T47D (cell line): ENCODE results near the gene BMPR1A.
A peak's percentile ranks its signal among the peaks of the same experiment; 100 is the strongest.

Experiments
- DNase-seq, 2 experiments: peaks; one replicate each; pipeline versions ENCODE4 v3.0.0 to v3.0.0-alpha.2; 2011 to 2012; ENCODE audit warnings: low read depth in 1 of 2, low spot score in 1 of 2
- JUND ChIP-seq: IDR thresholded peaks from 2 replicates; pipeline ENCODE4 v1.6.1; 2012; ENCODE audit warnings: low read depth
- in situ Hi-C: cut with HindIII; loops from 2 replicates; pipeline ENCODE4 v1.10.0; 2016; ENCODE audit warnings: low sequenced_read_pairs, low pct_unique_long_range_greater_than_20kb

The BMPR1A gene

DNA sequence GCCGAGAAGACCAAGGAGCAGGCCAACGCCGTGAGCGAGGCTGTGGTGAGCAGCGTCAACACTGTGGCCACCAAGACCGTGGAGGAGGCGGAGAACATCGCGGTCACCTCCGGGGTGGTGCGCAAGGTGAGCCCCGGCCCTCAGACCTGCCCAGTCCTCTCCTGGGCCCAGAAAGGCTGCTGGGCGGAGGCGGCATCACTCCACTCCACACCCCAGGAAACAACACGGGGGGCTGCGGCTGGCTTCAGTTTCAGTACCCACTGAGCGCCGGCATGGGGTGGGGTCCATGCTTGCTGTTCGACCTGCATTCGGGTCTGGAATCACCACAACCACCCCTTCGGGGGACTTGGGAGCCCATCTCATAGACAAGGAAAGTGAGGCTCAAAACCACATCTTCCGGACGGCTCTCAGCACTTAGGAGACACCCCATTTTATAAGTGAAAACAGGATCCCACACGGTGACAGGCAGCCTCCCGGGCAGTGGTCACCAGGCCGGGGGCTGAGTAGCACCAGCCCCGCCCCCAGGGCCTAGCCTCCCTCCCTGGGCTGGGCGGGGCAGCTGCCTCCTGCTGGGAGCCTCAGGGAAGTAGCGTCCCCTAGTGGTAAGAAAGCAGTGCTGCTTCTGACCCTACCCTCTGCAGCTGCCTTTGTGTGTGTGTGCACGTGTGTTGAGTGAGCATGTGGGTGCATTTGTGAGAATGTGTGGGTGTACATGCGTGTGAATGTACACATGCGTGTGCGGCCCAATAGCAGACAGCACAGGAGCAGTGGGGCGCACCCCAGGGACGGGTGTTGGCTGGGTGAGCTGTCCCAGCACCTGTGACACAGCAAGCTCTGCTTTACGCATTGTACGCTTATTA is 203.8 kb downstream of the BMPR1A start:
- in situ Hi-C loops: no loop called here
- no peak for TF ChIP-seq JUND
- DNase-seq: peak; percentile 71 to 90

DNA sequence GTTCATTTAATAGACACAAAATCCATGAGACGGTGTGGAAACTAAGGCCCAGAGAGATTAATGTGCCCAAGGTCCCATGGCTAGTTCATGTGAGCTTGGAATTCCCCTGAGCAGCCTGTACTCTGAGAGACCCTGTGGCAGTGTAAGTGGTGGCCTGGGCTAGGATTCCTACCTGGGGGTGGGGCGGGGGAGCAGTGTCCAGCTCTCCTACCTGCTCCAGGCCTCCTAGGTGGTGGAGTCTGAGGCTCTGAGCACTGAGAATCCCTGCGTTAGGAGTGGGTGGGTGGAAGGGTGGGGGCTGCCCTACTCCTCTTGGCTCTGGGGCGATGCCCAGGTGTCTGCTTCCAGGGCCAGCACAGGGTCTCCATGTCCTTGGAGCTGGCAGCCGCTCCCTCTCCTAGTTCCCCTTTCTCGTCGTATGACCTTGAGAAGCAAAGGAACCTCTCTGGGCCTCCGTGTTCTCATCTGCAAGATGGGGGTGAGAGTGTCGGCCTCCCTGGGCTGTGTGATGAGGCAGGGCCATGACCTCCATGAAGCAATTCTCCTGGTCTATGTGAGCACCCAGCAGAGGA is 204.5 kb downstream of the BMPR1A start:
- no peak for TF ChIP-seq JUND
- no peak for DNase-seq
- in situ Hi-C loops: no loop called here

DNA sequence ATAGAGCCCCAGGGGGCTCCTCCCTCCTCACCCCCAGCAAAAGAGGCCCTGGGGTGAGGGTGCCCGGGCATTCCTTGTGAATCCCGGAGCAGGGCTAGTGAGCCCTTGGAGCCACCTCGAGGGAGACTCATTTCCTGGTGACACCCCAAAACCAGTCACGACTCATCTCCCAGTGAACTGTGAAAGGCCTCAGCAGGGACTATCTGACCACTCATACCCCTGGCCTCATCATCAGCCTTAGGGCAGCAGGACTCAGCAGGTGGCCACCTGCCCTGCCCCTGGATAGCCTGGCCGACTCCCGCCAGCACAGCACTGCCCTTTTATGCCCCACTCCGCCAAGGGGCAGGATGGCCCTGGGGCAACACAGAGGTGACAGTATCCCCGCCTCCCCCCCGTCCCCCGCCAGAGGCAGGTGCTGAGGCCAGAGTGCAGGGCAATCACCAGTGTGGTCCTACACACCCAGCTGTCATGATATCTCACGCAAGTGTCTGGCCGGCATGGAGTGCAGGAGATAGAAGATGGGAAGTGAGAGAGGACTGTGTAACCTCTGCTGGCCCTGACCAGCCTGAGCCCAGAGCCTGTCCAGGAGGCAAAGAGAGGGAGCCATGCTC is 205.2 kb downstream of the BMPR1A start:
- no peak for DNase-seq
- no peak for TF ChIP-seq JUND
- in situ Hi-C loops: no loop called here

DNA sequence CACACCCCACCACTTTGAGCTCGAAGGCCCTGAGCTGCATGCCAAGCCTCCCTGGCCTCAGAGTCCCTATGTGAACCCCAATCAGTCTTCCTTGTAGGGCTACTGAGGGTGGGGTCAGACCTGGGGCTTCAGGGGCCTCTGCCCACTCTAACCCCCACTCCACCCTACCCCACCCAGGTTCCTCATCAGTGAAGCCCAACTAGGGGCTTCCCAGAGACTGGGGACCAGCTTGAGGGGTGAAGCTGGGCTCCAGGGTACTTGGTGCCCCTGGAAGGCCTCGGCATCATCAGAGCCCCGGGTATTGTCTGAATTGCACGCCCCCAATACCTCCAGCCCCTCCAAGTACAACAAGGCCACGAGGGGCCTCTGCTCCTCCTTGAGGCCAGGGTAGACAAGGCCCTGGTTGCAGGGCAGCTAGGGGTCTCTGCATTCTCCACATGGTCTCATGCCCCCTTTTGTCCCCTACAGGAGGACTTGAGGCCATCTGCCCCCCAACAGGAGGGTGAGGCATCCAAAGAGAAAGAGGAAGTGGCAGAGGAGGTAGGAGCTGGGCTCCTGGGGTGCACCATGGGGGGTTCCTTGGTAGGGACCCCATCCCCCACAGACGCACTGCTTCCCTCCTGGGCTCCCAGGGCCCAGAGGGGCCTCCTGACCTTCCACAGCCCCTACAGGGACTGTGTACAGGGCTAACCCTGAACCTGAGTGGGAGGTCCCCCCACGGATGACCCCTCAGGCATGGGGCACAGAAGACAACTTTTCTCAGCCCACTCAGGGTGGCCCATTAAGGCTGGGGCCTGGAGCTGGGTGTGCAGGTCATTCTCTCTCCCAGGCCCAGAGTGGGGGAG is 205.9 kb downstream of the BMPR1A start:
- in situ Hi-C loops: no loop called here
- TF ChIP-seq JUND: no peak

DNA sequence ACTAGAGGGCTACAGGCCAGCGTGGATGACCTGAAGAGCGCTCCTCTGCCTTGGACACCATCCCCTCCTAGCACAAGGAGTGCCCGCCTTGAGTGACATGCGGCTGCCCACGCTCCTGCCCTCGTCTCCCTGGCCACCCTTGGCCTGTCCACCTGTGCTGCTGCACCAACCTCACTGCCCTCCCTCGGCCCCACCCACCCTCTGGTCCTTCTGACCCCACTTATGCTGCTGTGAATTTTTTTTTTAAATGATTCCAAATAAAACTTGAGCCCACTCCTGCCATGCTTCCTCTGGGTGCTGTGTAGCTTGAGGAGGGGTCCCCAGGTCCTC is 206.5 kb downstream of the BMPR1A start:
- in situ Hi-C loops: no loop called here
- DNase-seq: no peak
- no peak for TF ChIP-seq JUND

More for the DNA sequence above, 205.9 kb downstream of the BMPR1A start:
- no peak for DNase-seq

DNA sequence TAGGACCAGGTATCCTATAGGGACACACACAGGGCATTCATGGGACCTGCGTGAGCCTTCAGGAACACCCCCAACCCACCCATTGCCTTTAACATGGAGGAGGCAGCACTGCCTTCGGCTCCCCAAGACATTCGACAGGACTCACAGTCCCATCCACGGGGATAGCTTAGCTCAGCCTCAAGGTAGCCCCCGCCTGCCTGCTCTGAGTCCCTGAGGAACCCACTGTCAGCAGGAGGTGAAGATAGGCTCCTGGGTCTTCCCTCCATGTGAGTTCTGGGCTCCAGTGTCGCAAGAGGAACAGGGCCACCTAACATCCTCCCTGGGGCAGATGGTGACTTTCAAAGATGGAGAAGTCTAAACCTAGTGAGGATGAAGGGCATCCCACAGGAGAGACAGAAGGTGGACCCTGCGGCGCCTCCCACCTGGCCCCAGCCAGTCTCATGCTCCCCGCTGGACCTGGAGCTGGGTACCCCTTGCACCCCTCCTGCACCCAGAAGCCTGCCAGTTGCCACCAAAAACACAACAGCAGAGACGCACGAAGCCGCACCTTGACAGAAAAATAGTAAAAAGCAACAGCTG is 207.0 kb downstream of the BMPR1A start:
- no peak for TF ChIP-seq JUND
- no peak for DNase-seq
- in situ Hi-C loops: no loop called here

DNA sequence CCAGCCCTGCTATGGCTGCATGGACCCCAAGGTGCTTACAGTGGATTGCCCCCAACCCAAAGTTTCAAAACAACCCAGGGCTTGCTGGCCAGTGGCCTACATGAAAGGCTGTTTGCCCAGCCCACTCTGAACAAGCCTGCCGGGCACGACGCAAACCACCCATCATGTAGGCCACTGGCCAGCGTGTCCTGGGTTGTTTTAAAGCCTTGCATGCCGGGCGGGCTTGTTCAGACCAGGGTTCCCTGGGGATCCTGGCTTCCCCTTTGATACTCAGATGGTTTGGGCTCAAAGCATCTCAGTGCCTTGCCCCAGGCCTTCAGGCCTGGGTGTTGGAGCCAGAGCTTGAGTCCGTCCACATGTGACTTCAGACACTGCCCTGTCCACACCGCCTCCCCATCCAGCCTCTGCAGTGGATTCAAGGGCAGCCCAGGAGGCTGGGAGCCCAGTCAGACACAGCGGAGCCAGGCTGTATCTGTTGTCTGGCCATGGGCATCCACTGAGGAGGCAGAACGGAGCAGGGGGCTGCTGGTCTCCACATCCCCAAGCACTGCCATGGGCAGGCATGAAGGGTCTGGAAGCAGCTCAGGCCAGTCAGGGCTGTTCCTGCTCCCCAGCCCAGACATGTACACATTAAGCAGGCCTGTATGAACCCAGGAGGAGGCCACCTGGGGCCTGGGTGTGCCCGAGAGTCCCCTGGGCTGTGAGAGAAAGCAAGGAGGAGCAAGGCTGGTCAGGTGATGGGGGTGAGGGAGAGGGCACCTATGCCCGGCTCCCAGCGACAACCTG is 207.8 kb downstream of the BMPR1A start:
- no peak for TF ChIP-seq JUND
- in situ Hi-C loops: no loop called here
- DNase-seq: no peak

DNA sequence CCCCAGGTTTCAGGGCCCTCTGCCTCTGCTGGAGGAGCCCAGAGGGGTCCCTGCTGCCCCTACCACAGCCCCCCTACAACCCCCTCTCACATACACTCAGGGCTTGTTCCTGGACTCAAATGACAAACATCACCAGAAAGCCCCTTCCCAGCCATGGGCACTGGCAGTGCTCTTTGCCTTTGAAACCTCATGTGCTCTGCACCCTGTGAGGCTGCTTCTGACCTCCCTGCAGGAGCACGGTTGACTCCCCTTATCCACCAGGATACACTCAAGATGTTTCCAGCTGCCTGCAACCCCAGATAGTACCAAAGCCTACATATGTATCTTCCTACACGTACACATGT is 208.4 kb downstream of the BMPR1A start:
- DNase-seq: no peak
- in situ Hi-C loops: no loop called here
- TF ChIP-seq JUND: no peak

DNA sequence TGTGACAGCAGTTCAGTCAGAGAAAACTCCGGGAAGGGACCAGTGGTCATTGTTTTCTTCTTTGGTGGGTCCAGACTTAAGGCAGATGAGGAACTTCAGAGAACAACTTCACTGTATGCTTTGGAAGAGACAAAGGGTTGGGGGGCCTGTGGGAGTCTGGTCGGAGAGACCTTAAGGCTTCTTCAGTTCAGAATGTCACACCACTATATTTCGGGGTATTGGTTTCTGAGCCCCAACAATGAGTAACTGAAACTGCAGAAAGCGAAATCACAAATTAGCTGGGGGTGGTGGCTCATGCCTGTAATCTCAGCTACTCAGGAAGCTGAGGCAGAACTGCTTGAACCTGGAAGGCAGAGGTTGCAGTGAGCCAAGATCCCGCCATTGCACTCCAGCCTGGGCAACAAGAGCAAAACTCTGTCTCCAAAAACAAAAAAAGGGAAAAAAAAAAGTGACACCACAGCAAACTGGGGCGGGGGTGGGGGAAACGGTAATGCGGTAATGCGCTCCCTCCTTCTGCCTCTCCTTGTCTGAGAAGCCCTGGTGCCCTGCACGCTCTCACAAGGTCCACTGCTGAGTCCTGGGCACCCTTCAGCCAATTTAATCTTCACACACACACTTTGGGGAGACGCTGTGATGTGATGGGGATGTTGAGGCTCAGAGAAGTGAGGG is 209.7 kb downstream of the BMPR1A start:
- in situ Hi-C loops: no loop called here
- TF ChIP-seq JUND: no peak
- no peak for DNase-seq

DNA sequence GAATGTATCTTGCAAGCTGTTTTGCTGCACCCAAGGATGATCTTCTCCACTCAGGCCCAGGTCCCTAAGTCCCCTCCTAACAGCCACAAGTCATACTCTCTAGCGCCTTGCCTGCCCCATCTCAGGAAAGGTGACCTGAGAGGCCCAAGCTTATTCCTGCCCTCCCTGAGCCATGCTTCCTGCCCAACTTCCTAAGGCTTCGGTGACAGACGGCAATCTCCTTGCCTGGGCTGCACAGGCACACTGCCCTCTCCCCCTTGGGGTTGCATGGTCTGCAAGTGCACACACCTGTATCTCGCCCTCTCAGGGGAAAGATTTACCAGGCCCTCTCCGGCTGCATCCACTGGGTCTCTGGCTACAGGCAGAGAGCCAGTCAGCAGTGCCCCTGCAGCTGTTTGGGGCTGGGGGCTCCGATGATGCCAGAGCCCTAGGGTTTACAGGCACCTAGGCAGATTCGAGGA is 211.1 kb downstream of the BMPR1A start:
- in situ Hi-C loops: no loop called here
- no peak for DNase-seq
- no peak for TF ChIP-seq JUND

DNA sequence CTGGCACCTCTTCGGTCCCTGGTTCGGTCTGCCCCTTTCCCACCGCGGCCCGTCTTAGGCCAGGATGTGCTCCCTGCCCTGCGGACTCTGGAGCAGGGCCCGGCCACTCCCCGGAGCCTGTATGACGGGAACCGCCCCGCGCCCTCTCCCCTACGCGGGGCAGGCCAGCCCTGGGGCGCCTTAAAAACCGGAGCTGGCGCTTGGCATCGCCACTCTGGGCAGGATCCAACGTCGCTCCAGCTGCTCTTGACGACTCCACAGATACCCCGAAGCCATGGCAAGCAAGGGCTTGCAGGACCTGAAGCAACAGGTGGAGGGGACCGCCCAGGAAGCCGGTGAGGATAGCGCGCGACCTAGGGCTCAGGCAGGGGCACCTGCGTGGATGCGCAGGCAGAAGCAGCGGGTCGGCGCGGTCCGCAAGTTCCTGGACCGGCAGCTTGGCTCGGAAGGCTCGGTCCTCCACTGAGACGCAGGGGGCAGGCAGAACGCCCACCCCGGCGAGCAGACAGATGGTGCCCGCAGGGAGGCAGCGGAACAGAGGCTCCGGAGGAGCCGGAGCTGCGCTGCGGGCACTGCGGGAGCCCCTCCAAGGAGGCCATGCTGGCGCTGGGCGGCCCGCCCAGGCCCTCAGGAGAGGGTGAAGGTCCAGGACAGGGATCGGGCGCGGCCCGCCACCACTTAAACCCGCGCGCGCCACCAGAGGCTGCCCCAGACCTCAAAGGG is 212.0 kb downstream of the BMPR1A start, which contains the start of gene ADIRF:
TSS of gene ADIRF (plus strand) at position 212 of the 723 bp plus-strand sequence. CDS start at position 275, 63 bp downstream.
- DNase-seq: peak; percentile 73 to 96
- in situ Hi-C loops: no loop called here
- TF ChIP-seq JUND: no peak
